HEK293T (cell line): Measurements from ENCODE around the gene VANGL2.

Experiments
- BHLHE40 ChIP-seq: fragments of 450-650 bp; IDR thresholded peaks from 2 replicates; pipeline ENCODE4 v1.6.1; 2016; ENCODE audit warnings: mild to moderate bottlenecking, moderate library complexity, borderline replicate concordance
- ELF4 ChIP-seq: fragments of 450-650 bp; IDR thresholded peaks from 2 replicates; pipeline ENCODE4 v1.6.1; 2017; ENCODE audit warnings: antibody characterized with exemption

DNA sequence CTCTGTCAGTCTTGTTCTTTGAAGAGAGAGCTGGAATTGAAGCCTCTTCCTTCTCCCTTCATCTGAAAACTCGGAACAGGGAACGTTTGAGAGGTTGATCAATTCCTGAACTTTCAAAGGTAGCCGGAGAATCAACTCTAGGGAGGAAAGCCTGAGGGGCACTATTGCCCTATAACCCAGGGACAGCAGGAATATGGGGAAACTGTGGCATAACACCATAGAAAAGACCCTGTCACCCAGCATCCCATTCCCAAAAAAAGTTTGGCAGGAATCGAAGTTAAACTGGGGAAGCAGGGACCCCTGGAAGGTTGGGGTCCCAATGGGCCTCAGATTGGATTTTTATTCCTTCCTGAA lies 38.6 kb upstream of the VANGL2 start:
- no peak for TF ChIP-seq BHLHE40
- no peak for TF ChIP-seq ELF4
